Esophagus muscularis mucosa (tissue), 4 donors: Measurements from ENCODE around the gene IFT27. TPM values are rescaled to one million over a fixed set of nuclear protein-coding genes. Genes with fewer than 3 reads are reported as not detected.

Experiments
- DNase-seq: peaks from one replicate; pipeline ENCODE4 v3.0.0-alpha.2; 2017; ENCODE audit errors: extremely low spot score
- H3K27ac ChIP-seq, 4 donors: fragments of 200-600 bp; sonication (generic); replicated peaks in 1 of 4; 1 replicate in 3 of 4; 2 replicates in 1 of 4; pipeline ENCODE4 v1.5.1; 2016 to 2019; ENCODE audit warnings: mild to moderate bottlenecking in 1 of 4
- H3K27me3 ChIP-seq, 4 donors: fragments of 200-600 bp; sonication (generic); one replicate each; pipeline versions ENCODE4 v1.5.1 to v1.6.0; 2016 to 2019
- H3K36me3 ChIP-seq, 4 donors: fragments of 200-600 bp; sonication (generic); one replicate each; pipeline ENCODE4 v1.5.1; 2016 to 2019
- H3K4me1 ChIP-seq, 4 donors: fragments of 200-600 bp; sonication (generic); one replicate each; pipeline ENCODE4 v1.5.1; 2016 to 2019
- H3K4me3 ChIP-seq, 4 donors: fragments of 200-600 bp; sonication (generic); 1 replicate in 2 of 4; 2 replicates in 2 of 4; pipeline ENCODE4 v1.5.1; 2016 to 2019; ENCODE audit warnings: mild to moderate bottlenecking in 4 of 4, moderate library complexity in 1 of 4
- H3K9me3 ChIP-seq, 4 donors: fragments of 200-600 bp; sonication (generic); 1 replicate in 3 of 4; 2 replicates in 1 of 4; pipeline ENCODE4 v1.5.1; 2016 to 2019
- EP300 ChIP-seq: sonication (generic); formaldehyde crosslinking; IDR thresholded peaks from one replicate; pipeline ENCODE4 v1.6.1; 2017; ENCODE audit warnings: antibody characterized with exemption
- POLR2A ChIP-seq: fragments of 450-650 bp; IDR thresholded peaks from one replicate; pipeline ENCODE4 v1.6.1; 2017; ENCODE audit warnings: antibody characterized with exemption, moderate library complexity, mild to moderate bottlenecking, low read depth
- POLR2AphosphoS5 ChIP-seq, 2 donors: sonication (generic); formaldehyde crosslinking; IDR thresholded peaks; one replicate each; pipeline ENCODE4 v1.6.1; 2017; ENCODE audit warnings: antibody characterized with exemption in 2 of 2
- WGBS: methylation state at CpG from one replicate; pipeline ENCODE4 v1.1.5; 2018; 5-methylcytosine and 5-hydroxymethylcytosine counted together
- intact Hi-C: fragments of 100-400 bp; cut with DNase I; formaldehyde crosslinking; loops from one replicate; pipeline ENCODE4 v1.15.1; 2023
- total RNA-seq, 4 donors: library from RNA; depleted of rRNA; stranded (reverse); fragments of >200 nt; gene quantifications; one replicate each; pipeline versions ENCODE4 v1.1.0 to v1.2.1, GENCODE V29; 2016
- TF ChIP-seq, protein P1 (sequence below), 3 experiments: fragments of 200-600 bp in 2 of 3; fragments of 450-650 bp in 1 of 3; sonication (generic) in 2 of 3; IDR thresholded peaks; one replicate each; pipeline ENCODE4 v1.5.1; 2017 to 2019; ENCODE audit warnings: antibody characterized with exemption in 3 of 3, mild to moderate bottlenecking in 2 of 3, moderate library complexity in 1 of 3

IFT27 gene, protein sequence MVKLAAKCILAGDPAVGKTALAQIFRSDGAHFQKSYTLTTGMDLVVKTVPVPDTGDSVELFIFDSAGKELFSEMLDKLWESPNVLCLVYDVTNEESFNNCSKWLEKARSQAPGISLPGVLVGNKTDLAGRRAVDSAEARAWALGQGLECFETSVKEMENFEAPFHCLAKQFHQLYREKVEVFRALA
- total RNA-seq = 10 to 100 TPM; 15.2 to 24.1 (median 17.0) TPM

DNA sequence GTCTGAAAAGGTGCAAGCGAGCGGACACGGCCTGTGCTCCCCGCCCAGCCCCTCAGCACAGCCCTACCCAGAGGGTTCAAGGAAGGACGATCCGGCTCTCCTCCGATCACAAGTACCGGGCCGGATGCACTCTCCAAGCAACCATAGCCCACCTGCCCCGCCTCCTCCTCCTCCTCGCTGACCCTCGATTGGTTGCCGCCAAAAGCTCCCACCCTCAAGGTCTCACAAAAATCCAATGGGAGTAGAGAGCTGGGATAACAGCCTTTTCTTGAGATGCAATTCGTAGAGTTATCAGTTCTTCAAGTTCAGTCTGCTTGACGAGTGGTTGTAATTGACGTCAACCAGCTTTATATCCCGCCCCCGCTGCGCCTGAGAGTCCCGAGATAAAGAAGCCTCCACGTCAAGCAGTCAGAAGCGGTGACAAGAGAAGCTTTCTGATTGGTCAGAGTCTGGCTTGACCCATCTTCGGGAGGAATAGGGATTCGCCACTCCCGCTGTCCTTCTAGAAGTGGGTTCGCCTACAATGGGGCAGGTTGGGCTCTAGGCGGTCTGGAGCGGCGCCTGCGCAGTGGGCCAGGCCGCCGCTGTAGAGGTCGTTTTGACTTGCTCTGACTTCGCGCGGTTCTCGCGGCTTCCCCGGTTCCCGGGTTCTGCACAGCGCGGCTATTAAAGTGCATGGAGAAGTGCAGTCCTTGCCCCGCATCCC, at the start of gene IFT27:
Gene IFT27 (minus strand): TSS at position 156 of the 706 bp plus-strand sequence. CDS start 412 bp downstream, outside the sequence.
- intact Hi-C loops = loop anchor here (5.0 to 10.0 kb wide), 2 partner anchors 241 to 411 kb away; partner anchors contain the start of gene C1QTNF6
- H3K27me3 ChIP-seq = no peaks in the 10 kb centered on the region
- WGBS = 1% methylated on average over 19 of the region's 43 CpGs
- H3K9me3 ChIP-seq = no peaks in the 10 kb centered on the region
- peak within 1 kb of the TSS; percentile 86 to 94 (median 86) for H3K27ac ChIP-seq
- peak; percentile 73 to 83 for TF ChIP-seq POLR2AphosphoS5 (IDR thresholded peaks at IDR 0.05)
- TF ChIP-seq POLR2A = no peak
- no peaks in the 10 kb centered on the region for H3K36me3 ChIP-seq
- H3K4me1 ChIP-seq = peaks cover 11 to 22% (median 20%) of the 10 kb centered on the region in 4 donors
- H3K4me3 ChIP-seq = peak within 1 kb of the TSS; percentile 69 to 93 (median 84)
- peak; percentile 100 for DNase-seq

DNA sequence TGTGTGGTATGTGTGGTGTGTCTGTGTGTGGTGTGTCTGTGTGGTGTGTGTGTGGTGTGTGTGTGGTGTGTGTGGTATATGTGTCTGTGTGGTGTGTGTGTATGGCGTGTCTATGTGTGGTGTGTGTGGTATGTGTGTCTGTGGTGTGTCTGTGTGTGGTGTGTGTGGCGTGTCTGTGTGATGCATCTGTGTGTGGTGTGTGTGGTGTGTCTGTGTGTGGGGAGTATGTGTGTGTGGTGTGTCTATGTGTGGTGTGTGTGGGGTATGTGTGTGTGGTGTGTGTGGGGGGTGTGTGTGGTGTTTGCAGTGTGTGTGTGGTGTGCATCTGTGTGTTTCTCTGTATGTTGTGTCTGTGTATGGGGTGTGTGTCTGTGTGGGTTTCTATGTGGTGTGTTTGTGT, 48.7 kb upstream of the IFT27 start:
- no peak overlapping the region for H3K27ac ChIP-seq
- H3K4me1 ChIP-seq = no peaks in the 10 kb centered on the region
- peaks cover 0 to 45% (median 6%) of the 10 kb centered on the region in 4 donors for H3K27me3 ChIP-seq
- DNase-seq = no peak
- WGBS = 83% methylated on average over 2 of the region's 2 CpGs
- TF ChIP-seq POLR2A (no peak), EP300 (no peak), POLR2AphosphoS5 (IDR thresholded peaks at IDR 0.05) (no peak)
- TF ChIP-seq, protein P1, sequence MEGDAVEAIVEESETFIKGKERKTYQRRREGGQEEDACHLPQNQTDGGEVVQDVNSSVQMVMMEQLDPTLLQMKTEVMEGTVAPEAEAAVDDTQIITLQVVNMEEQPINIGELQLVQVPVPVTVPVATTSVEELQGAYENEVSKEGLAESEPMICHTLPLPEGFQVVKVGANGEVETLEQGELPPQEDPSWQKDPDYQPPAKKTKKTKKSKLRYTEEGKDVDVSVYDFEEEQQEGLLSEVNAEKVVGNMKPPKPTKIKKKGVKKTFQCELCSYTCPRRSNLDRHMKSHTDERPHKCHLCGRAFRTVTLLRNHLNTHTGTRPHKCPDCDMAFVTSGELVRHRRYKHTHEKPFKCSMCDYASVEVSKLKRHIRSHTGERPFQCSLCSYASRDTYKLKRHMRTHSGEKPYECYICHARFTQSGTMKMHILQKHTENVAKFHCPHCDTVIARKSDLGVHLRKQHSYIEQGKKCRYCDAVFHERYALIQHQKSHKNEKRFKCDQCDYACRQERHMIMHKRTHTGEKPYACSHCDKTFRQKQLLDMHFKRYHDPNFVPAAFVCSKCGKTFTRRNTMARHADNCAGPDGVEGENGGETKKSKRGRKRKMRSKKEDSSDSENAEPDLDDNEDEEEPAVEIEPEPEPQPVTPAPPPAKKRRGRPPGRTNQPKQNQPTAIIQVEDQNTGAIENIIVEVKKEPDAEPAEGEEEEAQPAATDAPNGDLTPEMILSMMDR (IDR thresholded peaks at IDR 0.05) = no peak
- intact Hi-C loops = no loop called here
- no peaks in the 10 kb centered on the region for H3K9me3 ChIP-seq
- H3K36me3 ChIP-seq = no peaks in the 10 kb centered on the region
- H3K4me3 ChIP-seq = no peak overlapping the region

DNA sequence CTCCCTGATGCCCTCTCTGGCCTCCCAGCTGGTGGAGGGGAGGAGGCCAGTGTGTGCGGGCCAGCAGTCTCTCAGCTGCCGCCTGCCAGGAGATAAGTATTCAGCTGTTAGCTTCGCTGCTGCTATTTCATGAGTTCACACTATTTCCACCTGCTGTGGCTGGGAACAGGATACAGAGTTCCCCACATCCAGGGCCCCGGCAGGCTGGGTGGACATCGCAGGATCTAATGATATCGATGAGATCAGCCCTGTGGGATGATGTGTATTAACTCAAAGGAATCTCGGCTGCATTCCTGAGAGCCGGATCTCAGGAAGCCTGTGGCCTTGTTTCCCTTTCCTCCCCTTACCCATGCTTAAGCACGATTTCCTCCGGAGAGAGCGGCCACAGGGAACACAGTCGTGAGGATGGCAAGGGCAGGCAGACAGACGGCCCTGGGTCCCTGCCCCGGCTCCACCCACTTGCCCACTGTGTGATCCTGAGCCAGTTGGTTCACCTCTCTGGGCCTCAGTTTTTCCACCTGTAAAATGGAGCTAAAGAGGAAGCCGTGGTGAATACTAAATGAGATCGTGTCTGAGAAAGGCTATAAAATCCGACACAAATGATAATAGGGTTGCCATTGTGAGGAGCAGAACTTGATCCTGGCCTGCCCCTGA, 47.4 kb upstream of the IFT27 start:
- intact Hi-C loops = no loop called here
- Histone ChIP-seq H3K27ac (no peak overlapping the region), H3K4me1 (no peaks in the 10 kb centered on the region), H3K4me3 (no peak overlapping the region), H3K36me3 (no peaks in the 10 kb centered on the region), H3K27me3 (peaks cover 0 to 58% (median 18%) of the 10 kb centered on the region in 4 donors), H3K9me3 (no peaks in the 10 kb centered on the region)
- no peak for DNase-seq
- TF ChIP-seq POLR2A (no peak), POLR2AphosphoS5 (IDR thresholded peaks at IDR 0.05) (no peak), EP300 (no peak)
- TF ChIP-seq, protein P1 (IDR thresholded peaks at IDR 0.05) = no peak
- 73% methylated on average over 17 of the region's 17 CpGs for WGBS

DNA sequence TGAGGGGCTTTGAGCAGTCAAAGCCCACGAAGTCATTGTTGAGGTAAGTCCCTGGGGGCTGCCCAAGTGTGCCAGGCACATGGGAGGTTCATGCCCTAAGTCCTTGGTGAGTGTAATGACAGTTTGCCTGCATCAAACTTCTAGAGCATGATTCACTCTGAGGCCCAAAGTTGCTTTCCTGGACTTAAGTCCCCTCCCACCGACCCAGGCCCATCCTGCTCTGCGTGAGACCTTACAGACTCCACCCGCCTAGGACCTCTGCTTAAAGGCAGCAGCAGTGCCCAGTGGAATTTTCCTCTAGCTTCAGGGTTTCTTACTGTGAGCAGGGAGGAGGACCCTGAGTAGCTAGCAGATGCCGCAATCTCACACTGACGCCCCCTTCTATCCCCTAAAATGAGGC, 46.7 kb upstream of the IFT27 start:
- 78% methylated on average over 6 of the region's 6 CpGs for WGBS
- TF ChIP-seq, protein P1 (IDR thresholded peaks at IDR 0.05) = no peak
- TF ChIP-seq POLR2AphosphoS5 (IDR thresholded peaks at IDR 0.05) = no peak
- TF ChIP-seq EP300 = no peak
- TF ChIP-seq POLR2A = no peak
- intact Hi-C loops = no loop called here
- Histone ChIP-seq H3K4me1 (peaks cover 0 to under 1% (median 0%) of the 10 kb centered on the region in 4 donors), H3K27ac (no peak overlapping the region), H3K36me3 (no peaks in the 10 kb centered on the region), H3K27me3 (peaks cover 0 to 66% (median 25%) of the 10 kb centered on the region in 4 donors), H3K4me3 (no peak overlapping the region), H3K9me3 (no peaks in the 10 kb centered on the region)
- no peak for DNase-seq

DNA sequence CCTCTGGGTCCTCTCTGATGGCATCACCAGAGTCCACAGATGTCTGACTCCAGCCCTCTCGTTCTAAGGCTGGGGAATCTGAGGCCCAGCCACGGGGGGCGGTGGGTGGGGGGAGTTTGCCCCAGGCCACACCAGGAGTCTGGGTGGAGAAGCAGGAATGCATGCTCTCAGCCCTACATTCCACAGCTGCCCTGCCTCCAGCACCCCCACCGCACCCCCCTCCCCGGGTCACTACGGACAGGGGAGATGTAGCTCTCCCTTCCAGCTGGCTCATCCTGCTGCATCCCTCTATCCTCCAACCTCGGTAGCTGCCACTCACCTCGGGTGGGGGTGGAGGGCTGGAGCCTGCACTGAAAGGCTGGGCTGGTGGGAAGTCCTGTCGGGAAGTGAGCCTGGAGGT, 43.2 kb upstream of the IFT27 start:
- H3K27me3 ChIP-seq = peaks cover 0 to 90% (median 53%) of the 10 kb centered on the region in 4 donors
- H3K9me3 ChIP-seq = no peaks in the 10 kb centered on the region
- no peak overlapping the region for H3K27ac ChIP-seq
- TF ChIP-seq EP300 = no peak
- TF ChIP-seq POLR2A = no peak
- TF ChIP-seq, protein P1 (IDR thresholded peaks at IDR 0.05) = no peak
- TF ChIP-seq POLR2AphosphoS5 (IDR thresholded peaks at IDR 0.05) = no peak
- WGBS = 21% methylated on average over 9 of the region's 9 CpGs
- intact Hi-C loops = no loop called here
- H3K4me1 ChIP-seq = peaks cover 4 to 16% (median 14%) of the 10 kb centered on the region in 4 donors
- no peak for DNase-seq
- H3K36me3 ChIP-seq = no peaks in the 10 kb centered on the region
- H3K4me3 ChIP-seq = no peak overlapping the region
